GM21360 (cell line): ENCODE data around the gene HOXC10.

ENCODE experiments used
- ATAC-seq: cut with Tn5 transposase; IDR thresholded peaks from one replicate; pipeline ENCODE4 v1.9.1; 2021; ENCODE audit warnings: mild to moderate bottlenecking, moderate library complexity; ENCODE audit not compliant: unreplicated experiment

The HOXC10 gene

GRCh38 chr12:54036620-54037359 is 51.8 kb downstream of the HOXC10 start:
- peak; percentile 37 for ATAC-seq

- ATAC-seq, result no peak
Measured at GRCh38 chr12:54037360-54038283, 52.7 kb downstream of the HOXC10 start.

- ATAC-seq, result no peak
Measured at GRCh38 chr12:54038284-54038870, 53.4 kb downstream of the HOXC10 start.

GRCh38 chr12:54038871-54039414 is 54.0 kb downstream of the HOXC10 start:
- no peak for ATAC-seq

- no peak for ATAC-seq
Measured at GRCh38 chr12:54039417-54040147, 54.6 kb downstream of the HOXC10 start.
